ENCODE measurements around the gene CDC42EP4.
A peak's percentile ranks its signal among the peaks of the same experiment; 100 is the strongest.

DNA sequence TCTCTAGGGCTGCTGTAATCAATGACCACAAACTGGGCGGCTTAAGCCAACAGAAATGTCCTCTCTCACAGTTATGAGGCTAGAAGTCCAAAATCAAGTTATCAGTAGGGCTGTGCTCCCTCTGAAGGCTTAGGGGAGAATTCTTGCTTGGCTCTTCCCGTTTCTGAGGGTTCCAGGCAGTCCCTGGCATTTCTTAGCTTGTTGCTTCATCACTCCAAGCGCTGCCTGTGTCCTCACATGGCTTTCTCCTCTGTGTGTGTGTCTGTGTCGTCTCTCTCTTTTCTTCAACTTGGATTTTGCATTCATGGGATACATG lies 13.7 kb upstream of the CDC42EP4 start:
- TF ChIP-seq, protein P1, sequence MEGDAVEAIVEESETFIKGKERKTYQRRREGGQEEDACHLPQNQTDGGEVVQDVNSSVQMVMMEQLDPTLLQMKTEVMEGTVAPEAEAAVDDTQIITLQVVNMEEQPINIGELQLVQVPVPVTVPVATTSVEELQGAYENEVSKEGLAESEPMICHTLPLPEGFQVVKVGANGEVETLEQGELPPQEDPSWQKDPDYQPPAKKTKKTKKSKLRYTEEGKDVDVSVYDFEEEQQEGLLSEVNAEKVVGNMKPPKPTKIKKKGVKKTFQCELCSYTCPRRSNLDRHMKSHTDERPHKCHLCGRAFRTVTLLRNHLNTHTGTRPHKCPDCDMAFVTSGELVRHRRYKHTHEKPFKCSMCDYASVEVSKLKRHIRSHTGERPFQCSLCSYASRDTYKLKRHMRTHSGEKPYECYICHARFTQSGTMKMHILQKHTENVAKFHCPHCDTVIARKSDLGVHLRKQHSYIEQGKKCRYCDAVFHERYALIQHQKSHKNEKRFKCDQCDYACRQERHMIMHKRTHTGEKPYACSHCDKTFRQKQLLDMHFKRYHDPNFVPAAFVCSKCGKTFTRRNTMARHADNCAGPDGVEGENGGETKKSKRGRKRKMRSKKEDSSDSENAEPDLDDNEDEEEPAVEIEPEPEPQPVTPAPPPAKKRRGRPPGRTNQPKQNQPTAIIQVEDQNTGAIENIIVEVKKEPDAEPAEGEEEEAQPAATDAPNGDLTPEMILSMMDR (IDR thresholded peaks at IDR 0.05; ENCODE audit: poor library complexity): peak; percentile 23
- TF ChIP-seq EZH2phosphoT487 (IDR thresholded peaks at IDR 0.05; ENCODE audit: low read depth, severe bottlenecking, unreplicated experiment) (no peak), EZH2 (IDR thresholded peaks at IDR 0.05; ENCODE audit: borderline replicate concordance) (no peak)
